Neural progenitor cell (in vitro differentiated cells): ENCODE results near the gene BMS1. TPM values are rescaled to one million over a fixed set of nuclear protein-coding genes. Genes with fewer than 3 reads are reported as not detected.

ENCODE experiments used
- DNase-seq: peaks from one replicate; pipeline ENCODE4 v3.0.0-alpha.2; 2016; ENCODE audit warnings: low spot score
- H2AFZ ChIP-seq: fragments of 200-600 bp; sonication (generic); replicated peaks from 2 replicates; pipeline ENCODE4 v1.6.1; 2016; ENCODE audit warnings: antibody characterized with exemption
- H3F3A ChIP-seq: fragments of 200-600 bp; sonication (generic); 2 replicates; pipeline ENCODE4 v1.6.1; 2016; ENCODE audit warnings: antibody characterized with exemption, low read depth
- H3K27ac ChIP-seq: fragments of 200-600 bp; sonication (generic); 2 replicates; pipeline ENCODE4 v1.5.1; 2016; ENCODE audit warnings: mild to moderate bottlenecking
- H3K27me3 ChIP-seq: fragments of 200-600 bp; sonication (generic); 2 replicates; pipeline ENCODE4 v1.6.1; 2016; ENCODE audit warnings: mild to moderate bottlenecking, moderate library complexity
- H3K36me3 ChIP-seq: fragments of 200-600 bp; sonication (generic); 2 replicates; pipeline ENCODE4 v1.5.1; 2016
- H3K4me1 ChIP-seq: fragments of 200-600 bp; sonication (generic); 2 replicates; pipeline ENCODE4 v1.6.1; 2016; ENCODE audit warnings: mixed run types
- H3K4me2 ChIP-seq: fragments of 200-600 bp; sonication (generic); 2 replicates; pipeline ENCODE4 v1.6.1; 2016
- H3K4me3 ChIP-seq: fragments of 200-600 bp; sonication (generic); 2 replicates; pipeline ENCODE4 v1.5.1; 2016
- H3K79me2 ChIP-seq: fragments of 200-600 bp; sonication (generic); 2 replicates; pipeline ENCODE4 v1.6.1; 2016; ENCODE audit warnings: low read depth
- H3K9ac ChIP-seq: fragments of 200-600 bp; sonication (generic); 2 replicates; pipeline ENCODE4 v1.6.1; 2016
- H3K9me3 ChIP-seq: fragments of 200-600 bp; sonication (generic); 2 replicates; pipeline ENCODE4 v1.5.1; 2016; ENCODE audit warnings: low read depth
- H4K20me1 ChIP-seq: fragments of 200-600 bp; sonication (generic); 2 replicates; pipeline ENCODE4 v1.6.1; 2016; ENCODE audit warnings: low read depth
- H3K27ac Mint-ChIP-seq: 3 replicates; pipeline ENCODE4 v1.8.0; 2021; ENCODE audit warnings: mixed read lengths
- H3K27me3 Mint-ChIP-seq: 2 replicates; pipeline ENCODE4 v1.8.0; 2022; ENCODE audit warnings: low read depth, mild to moderate bottlenecking, inconsistent platforms, moderate library complexity, mixed read lengths; ENCODE audit not compliant: insufficient read depth
- H3K36me3 Mint-ChIP-seq: 3 replicates; pipeline ENCODE4 v1.8.0; 2021; ENCODE audit warnings: mixed read lengths
- H3K4me1 Mint-ChIP-seq: 3 replicates; pipeline ENCODE4 v1.8.0; 2021; ENCODE audit warnings: mixed read lengths
- H3K4me3 Mint-ChIP-seq: 3 replicates; pipeline ENCODE4 v1.8.0; 2021; ENCODE audit warnings: mild to moderate bottlenecking, moderate library complexity, mixed read lengths
- H3K9me3 Mint-ChIP-seq: 3 replicates; pipeline ENCODE4 v1.8.0; 2020; ENCODE audit warnings: mixed read lengths
- CTCF ChIP-seq: fragments of 200-600 bp; sonication (generic); IDR thresholded peaks from 2 replicates; pipeline ENCODE4 v1.5.1; 2017; ENCODE audit warnings: antibody characterized with exemption, mild to moderate bottlenecking
- EZH2 ChIP-seq: fragments of 200-600 bp; sonication (generic); IDR thresholded peaks from 2 replicates; pipeline ENCODE4 v1.6.1; 2017; ENCODE audit warnings: antibody characterized with exemption, mild to moderate bottlenecking, moderate library complexity
- EZH2phosphoT487 ChIP-seq: fragments of 200-600 bp; sonication (generic); IDR thresholded peaks from 2 replicates; pipeline ENCODE4 v1.6.1; 2017; ENCODE audit warnings: antibody characterized with exemption
- total RNA-seq: library from RNA; depleted of rRNA; stranded (reverse); fragments of >200 nt; gene quantifications from 2 replicates; pipeline ENCODE4 v1.2.3, GENCODE V29; 2015; ENCODE audit warnings: low replicate concordance

BMS1 gene
- total RNA-seq, 1 donor from 2014 or later = 34.5 TPM

- H3K9ac ChIP-seq = no peak overlapping the region
- H3K27me3 Mint-ChIP-seq = peaks cover 6% of the 10 kb centered on the region
- H3K9me3 Mint-ChIP-seq = peaks cover 4% of the 10 kb centered on the region
- H4K20me1 ChIP-seq = no peaks in the 10 kb centered on the region
- H3K4me1 ChIP-seq = no peaks in the 10 kb centered on the region
- no peaks in the 10 kb centered on the region for H3K79me2 ChIP-seq
- H3K27ac ChIP-seq = no peak overlapping the region
- H3K4me3 ChIP-seq = no peak overlapping the region
- peaks cover 15% of the 10 kb centered on the region for H3K27me3 ChIP-seq
- H3K4me1 Mint-ChIP-seq = peaks cover 15% of the 10 kb centered on the region
- no peak for DNase-seq
- H3K36me3 ChIP-seq = no peaks in the 10 kb centered on the region
- no peaks in the 10 kb centered on the region for H3K36me3 Mint-ChIP-seq
- H3F3A ChIP-seq = no peaks in the 10 kb centered on the region
- no peak overlapping the region for H3K4me2 ChIP-seq
- TF ChIP-seq CTCF (no peak), EZH2phosphoT487 (no peak), EZH2 (no peak)
- H3K27ac Mint-ChIP-seq = no peak overlapping the region
- no peak overlapping the region for H3K4me3 Mint-ChIP-seq
- no peak overlapping the region for H2AFZ ChIP-seq
- no peaks in the 10 kb centered on the region for H3K9me3 ChIP-seq
Observed at GRCh38 chr10:42865716-42866114, 83.1 kb downstream of the BMS1 start.

GRCh38 chr10:42866115-42866995 lies 83.8 kb downstream of the BMS1 start:
- no peaks in the 10 kb centered on the region for H3F3A ChIP-seq
- H2AFZ ChIP-seq = peak overlapping the region; percentile 59
- peaks cover 15% of the 10 kb centered on the region for H3K4me1 Mint-ChIP-seq
- DNase-seq = peak; percentile 94
- H3K9ac ChIP-seq = no peak overlapping the region
- H3K36me3 ChIP-seq = no peaks in the 10 kb centered on the region
- H3K27me3 ChIP-seq = peaks cover 15% of the 10 kb centered on the region
- peaks cover 7% of the 10 kb centered on the region for H3K27me3 Mint-ChIP-seq
- H3K4me3 Mint-ChIP-seq = no peak overlapping the region
- no peaks in the 10 kb centered on the region for H3K4me1 ChIP-seq
- no peak for TF ChIP-seq EZH2
- TF ChIP-seq CTCF = peak; percentile 78
- peak; percentile 29 for TF ChIP-seq EZH2phosphoT487
- H3K9me3 Mint-ChIP-seq = peaks cover 4% of the 10 kb centered on the region
- no peaks in the 10 kb centered on the region for H3K9me3 ChIP-seq
- no peaks in the 10 kb centered on the region for H4K20me1 ChIP-seq
- no peak overlapping the region for H3K27ac ChIP-seq
- peak overlapping the region; percentile 56 for H3K4me2 ChIP-seq
- no peaks in the 10 kb centered on the region for H3K79me2 ChIP-seq
- H3K36me3 Mint-ChIP-seq = no peaks in the 10 kb centered on the region
- no peak overlapping the region for H3K4me3 ChIP-seq
- no peak overlapping the region for H3K27ac Mint-ChIP-seq

- DNase-seq = no peak
- TF ChIP-seq CTCF (no peak), EZH2phosphoT487 (no peak), EZH2 (no peak)
- no peak overlapping the region for H3K9ac ChIP-seq
- H3K27me3 ChIP-seq = peaks cover 15% of the 10 kb centered on the region
- H3K4me2 ChIP-seq = no peak overlapping the region
- H3K27ac ChIP-seq = no peak overlapping the region
- Mint-ChIP-seq H3K4me3 (no peak overlapping the region), H3K9me3 (peaks cover 4% of the 10 kb centered on the region), H3K4me1 (peaks cover 15% of the 10 kb centered on the region), H3K36me3 (no peaks in the 10 kb centered on the region), H3K27ac (no peak overlapping the region), H3K27me3 (peaks cover 7% of the 10 kb centered on the region)
- no peaks in the 10 kb centered on the region for H3K79me2 ChIP-seq
- H3K4me3 ChIP-seq = no peak overlapping the region
- no peaks in the 10 kb centered on the region for H3K9me3 ChIP-seq
- no peaks in the 10 kb centered on the region for H3F3A ChIP-seq
- H3K4me1 ChIP-seq = no peaks in the 10 kb centered on the region
- H3K36me3 ChIP-seq = no peaks in the 10 kb centered on the region
- no peaks in the 10 kb centered on the region for H4K20me1 ChIP-seq
- no peak overlapping the region for H2AFZ ChIP-seq
Observed at GRCh38 chr10:42867571-42867970, 85.0 kb downstream of the BMS1 start.
